ENCODE data around the gene MYBPC2.
"Not testable (repeated sequence)": the region's sequence is repeated elsewhere in the genome, so short reads cannot be mapped to it uniquely, and the experiment has no call there.

Gene MYBPC2

DNA sequence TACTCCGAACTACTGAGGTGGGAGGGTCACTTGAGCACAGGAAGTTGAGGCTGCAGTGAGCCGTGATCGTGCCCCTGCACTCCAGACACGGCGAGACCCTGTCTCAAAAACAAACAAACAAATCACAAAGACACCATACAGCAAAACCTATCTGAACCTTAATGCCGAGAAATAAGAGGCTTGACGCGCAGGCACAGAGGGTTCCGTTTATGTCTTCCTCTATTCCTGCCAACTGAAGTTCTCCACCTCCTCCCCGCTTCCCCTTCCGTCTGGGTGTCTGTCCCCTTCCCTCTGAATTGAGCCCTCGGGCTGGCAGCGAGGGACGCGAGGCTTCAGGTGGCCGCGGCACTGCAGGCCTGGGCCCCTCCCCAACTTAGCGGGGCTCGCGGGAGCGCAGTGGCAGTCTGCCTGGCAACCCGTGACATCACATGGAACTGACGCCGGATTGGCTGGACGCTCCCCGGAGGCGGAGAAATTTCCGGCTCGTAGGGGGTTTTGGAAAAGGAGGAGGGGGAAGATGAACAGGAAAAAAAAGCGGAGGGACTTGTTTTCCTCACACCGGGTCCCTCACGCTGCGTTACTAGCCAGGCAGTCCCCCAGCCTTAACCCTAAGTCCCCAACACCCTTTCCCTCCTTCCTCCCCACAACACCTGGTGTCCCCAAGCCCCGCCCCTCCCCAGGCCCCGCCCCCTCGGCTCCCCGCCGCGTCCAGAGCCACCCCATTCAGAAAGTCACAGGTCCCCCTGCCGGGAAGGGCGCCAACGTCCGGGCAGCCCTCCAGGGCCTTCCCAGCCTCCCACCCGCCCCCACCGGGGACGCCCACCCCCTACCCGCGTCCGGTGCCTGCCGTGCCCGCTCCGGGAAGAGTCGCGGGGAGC lies 1.1 kb upstream of the MYBPC2 start:
- Histone ChIP-seq H3K4me1 (ENCODE audit: insufficient read depth, insufficient read length) (peaks cover 7% of the 10 kb centered on the region), H3K36me3 (ENCODE audit: insufficient read depth, insufficient read length, low read length) (no peaks in the 10 kb centered on the region), H3K9me3 (ENCODE audit: insufficient read depth, low read length) (no peaks in the 10 kb centered on the region), H3K27me3 (ENCODE audit: insufficient read depth, insufficient read length) (no peaks in the 10 kb centered on the region), H3K4me3 (ENCODE audit: insufficient read length, low read depth) (peak overlapping the region; percentile 47), H3K9ac (ENCODE audit: insufficient read length, low read depth) (peak overlapping the region; percentile 74)
- DNase-seq (ENCODE audit: low read depth, low spot score): peak; percentile 56
- TF ChIP-seq ZNF274 (IDR thresholded peaks at IDR 0.05; ENCODE audit: low read depth, low read length) (no peak), SUZ12 (IDR thresholded peaks at IDR 0.05; ENCODE audit: extremely low read depth, insufficient read depth, insufficient read length) (no peak), YY1 (IDR thresholded peaks at IDR 0.05; ENCODE audit: insufficient read depth, insufficient read length) (no peak)

DNA sequence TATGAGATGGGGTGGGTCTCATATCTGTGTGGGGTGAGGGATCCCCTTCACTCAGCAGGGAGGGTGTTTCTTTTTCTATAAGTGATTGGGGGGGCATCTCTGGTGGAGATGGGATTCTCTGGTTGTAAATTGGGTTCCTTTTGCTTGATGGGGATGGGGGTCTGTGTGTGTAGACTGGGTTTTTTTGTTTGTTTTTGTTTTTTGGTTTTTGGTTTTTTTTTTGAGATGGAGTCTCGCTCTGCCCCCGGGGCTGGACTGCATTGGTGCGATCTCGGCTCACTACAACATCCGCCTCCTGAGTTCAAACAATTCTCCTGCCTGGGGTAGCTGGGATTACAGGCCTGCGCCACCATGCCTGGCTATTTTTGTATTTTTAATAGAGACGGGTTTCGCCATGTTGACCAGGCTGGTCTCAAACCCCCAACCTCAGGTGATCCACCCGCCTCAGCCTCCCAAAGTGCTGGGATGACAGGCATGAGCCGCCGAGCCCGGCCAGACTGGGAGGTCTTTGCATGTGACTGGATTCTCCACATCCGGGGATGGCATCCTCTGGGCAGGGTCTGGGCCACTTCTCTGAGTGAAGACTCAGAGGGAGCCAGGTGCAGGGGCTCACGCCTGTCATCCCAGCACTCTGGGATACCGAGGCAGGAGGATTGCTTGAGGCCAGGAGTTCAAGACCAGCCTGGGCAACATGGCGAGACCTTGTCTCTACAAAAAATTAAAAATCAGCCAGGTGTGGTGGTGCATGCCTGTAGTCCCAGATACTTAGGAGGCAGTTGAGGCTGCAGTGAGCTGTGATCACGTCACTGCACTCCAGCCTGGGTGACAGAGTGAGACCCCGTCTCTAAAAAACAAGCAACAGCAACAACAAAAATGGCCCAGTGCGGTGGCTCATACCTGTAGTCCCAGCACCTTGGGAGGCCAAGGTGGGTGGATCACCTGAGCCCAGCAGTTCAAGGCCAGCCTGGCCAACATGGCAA lies 799 bp downstream of the MYBPC2 start:
- H3K4me3 ChIP-seq (ENCODE audit: insufficient read length, low read depth): no peak overlapping the region
- TF ChIP-seq ZNF274 (IDR thresholded peaks at IDR 0.05; ENCODE audit: low read depth, low read length): no peak
- TF ChIP-seq YY1 (IDR thresholded peaks at IDR 0.05; ENCODE audit: insufficient read depth, insufficient read length): no peak
- TF ChIP-seq SUZ12 (IDR thresholded peaks at IDR 0.05; ENCODE audit: extremely low read depth, insufficient read depth, insufficient read length): no peak
- H3K4me1 ChIP-seq (ENCODE audit: insufficient read depth, insufficient read length): peaks cover 7% of the 10 kb centered on the region
- no peaks in the 10 kb centered on the region for H3K27me3 ChIP-seq (ENCODE audit: insufficient read depth, insufficient read length)
- no peaks in the 10 kb centered on the region for H3K36me3 ChIP-seq (ENCODE audit: insufficient read depth, insufficient read length, low read length)
- H3K9ac ChIP-seq (ENCODE audit: insufficient read length, low read depth): no peak overlapping the region
- no peaks in the 10 kb centered on the region for H3K9me3 ChIP-seq (ENCODE audit: insufficient read depth, low read length)
- no peak for DNase-seq (ENCODE audit: low read depth, low spot score)

DNA sequence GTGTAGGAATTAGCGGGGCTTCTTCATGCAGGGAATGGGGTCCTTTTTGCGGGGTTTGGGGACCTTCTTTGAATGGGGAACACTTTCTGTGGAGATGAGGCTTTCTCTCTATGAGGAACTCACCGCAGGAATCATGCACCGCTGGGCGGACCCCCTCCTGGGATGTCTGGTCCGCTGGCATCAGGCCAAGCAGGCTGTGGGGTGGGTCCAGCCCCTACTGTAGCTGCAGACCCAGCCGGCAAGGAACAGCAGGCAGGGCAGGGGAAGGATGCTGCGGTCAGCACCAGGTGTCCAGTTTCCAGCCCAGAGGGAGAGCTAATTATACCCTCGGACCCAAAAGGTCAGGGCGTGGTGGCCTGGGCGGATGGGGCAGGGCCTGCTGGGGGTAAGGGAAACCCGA lies 1.8 kb downstream of the MYBPC2 start:
- Histone ChIP-seq H3K27me3 (ENCODE audit: insufficient read depth, insufficient read length) (no peaks in the 10 kb centered on the region), H3K4me1 (ENCODE audit: insufficient read depth, insufficient read length) (peaks cover 7% of the 10 kb centered on the region), H3K4me3 (ENCODE audit: insufficient read length, low read depth) (no peak overlapping the region), H3K9me3 (ENCODE audit: insufficient read depth, low read length) (no peaks in the 10 kb centered on the region), H3K36me3 (ENCODE audit: insufficient read depth, insufficient read length, low read length) (no peaks in the 10 kb centered on the region), H3K9ac (ENCODE audit: insufficient read length, low read depth) (no peak overlapping the region)
- DNase-seq (ENCODE audit: low read depth, low spot score): no peak
- TF ChIP-seq SUZ12 (IDR thresholded peaks at IDR 0.05; ENCODE audit: extremely low read depth, insufficient read depth, insufficient read length) (no peak), YY1 (IDR thresholded peaks at IDR 0.05; ENCODE audit: insufficient read depth, insufficient read length) (no peak), ZNF274 (IDR thresholded peaks at IDR 0.05; ENCODE audit: low read depth, low read length) (no peak)

DNA sequence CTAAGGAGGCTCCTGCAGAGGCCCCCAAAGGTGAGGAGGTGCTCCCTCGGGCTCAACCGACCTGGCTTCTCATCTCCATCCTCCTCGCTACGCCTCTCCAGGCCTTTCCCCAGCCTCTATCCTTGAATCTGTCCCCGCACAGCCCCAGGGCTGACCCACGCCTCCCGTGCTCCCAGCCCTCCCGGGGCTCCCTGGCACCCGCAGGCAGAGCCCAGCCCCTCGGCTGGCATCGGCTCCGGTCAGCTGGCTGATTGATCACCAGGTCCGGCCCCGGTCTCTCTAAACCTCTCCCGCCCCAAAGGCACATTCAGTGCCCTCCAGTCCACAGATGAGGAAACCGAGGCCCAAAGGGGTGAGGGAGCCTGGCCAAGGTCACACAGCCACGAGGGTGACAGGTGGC lies 2.5 kb downstream of the MYBPC2 start:
- Histone ChIP-seq H3K4me1 (ENCODE audit: insufficient read depth, insufficient read length) (peaks cover 7% of the 10 kb centered on the region), H3K4me3 (ENCODE audit: insufficient read length, low read depth) (no peak overlapping the region), H3K36me3 (ENCODE audit: insufficient read depth, insufficient read length, low read length) (no peaks in the 10 kb centered on the region), H3K9ac (ENCODE audit: insufficient read length, low read depth) (no peak overlapping the region), H3K9me3 (ENCODE audit: insufficient read depth, low read length) (no peaks in the 10 kb centered on the region), H3K27me3 (ENCODE audit: insufficient read depth, insufficient read length) (no peaks in the 10 kb centered on the region)
- no peak for DNase-seq (ENCODE audit: low read depth, low spot score)
- TF ChIP-seq SUZ12 (IDR thresholded peaks at IDR 0.05; ENCODE audit: extremely low read depth, insufficient read depth, insufficient read length) (no peak), YY1 (IDR thresholded peaks at IDR 0.05; ENCODE audit: insufficient read depth, insufficient read length) (no peak), ZNF274 (IDR thresholded peaks at IDR 0.05; ENCODE audit: low read depth, low read length) (no peak)

DNA sequence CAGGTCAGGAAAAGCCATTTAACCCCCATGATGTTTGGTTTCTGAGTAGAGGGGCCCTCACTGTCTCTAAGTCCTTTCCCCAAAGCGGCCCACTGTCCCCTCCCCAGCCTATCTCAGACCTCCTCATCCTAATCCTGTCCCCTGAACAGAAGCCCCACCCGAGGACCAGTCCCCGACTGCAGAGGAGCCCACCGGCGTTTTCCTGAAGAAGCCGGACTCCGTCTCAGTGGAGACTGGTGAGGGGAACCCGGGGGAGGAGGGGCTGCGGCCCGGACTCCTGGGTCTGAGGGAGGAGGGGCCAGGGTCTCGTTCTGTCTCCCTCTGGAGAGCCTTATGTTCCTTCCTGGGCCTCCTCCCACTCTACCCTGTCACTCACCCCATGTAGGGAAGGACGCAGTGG lies 2.9 kb downstream of the MYBPC2 start:
- peaks cover 7% of the 10 kb centered on the region for H3K4me1 ChIP-seq (ENCODE audit: insufficient read depth, insufficient read length)

DNA sequence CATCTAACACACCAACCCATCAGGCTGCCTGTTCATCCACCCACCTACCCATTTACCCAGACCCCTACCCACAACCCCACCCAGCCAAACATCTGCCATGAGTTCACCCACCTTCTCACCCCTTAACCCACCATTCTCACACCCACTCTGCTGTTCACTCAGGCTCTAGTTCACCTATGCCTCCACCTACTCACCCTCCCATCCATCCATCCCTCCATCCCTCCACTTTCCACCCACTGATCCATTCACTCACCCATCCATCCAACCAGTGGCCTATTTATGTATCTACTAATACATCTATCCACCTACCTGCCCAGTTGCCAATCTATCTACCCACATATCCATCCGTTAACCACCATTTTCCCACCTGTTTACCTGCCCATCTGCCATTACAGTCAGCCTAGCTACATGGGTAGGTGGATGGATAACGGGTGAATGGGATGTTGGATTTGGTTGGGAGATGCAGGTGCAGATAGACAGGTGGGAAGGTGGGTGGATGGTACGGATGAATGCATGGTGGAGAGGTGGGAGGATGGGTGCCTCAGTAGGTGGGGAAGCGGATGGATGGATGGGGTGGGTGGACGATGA lies 5.3 kb downstream of the MYBPC2 start:
- H3K27me3 ChIP-seq (ENCODE audit: insufficient read depth, insufficient read length): no peaks in the 10 kb centered on the region
- TF ChIP-seq ZNF274 (IDR thresholded peaks at IDR 0.05; ENCODE audit: low read depth, low read length): no peak
- TF ChIP-seq YY1 (IDR thresholded peaks at IDR 0.05; ENCODE audit: insufficient read depth, insufficient read length): no peak
- TF ChIP-seq SUZ12 (IDR thresholded peaks at IDR 0.05; ENCODE audit: extremely low read depth, insufficient read depth, insufficient read length): no peak
- no peak overlapping the region for H3K4me3 ChIP-seq (ENCODE audit: insufficient read length, low read depth)
- H3K9me3 ChIP-seq (ENCODE audit: insufficient read depth, low read length): no peaks in the 10 kb centered on the region
- peaks cover 7% of the 10 kb centered on the region for H3K4me1 ChIP-seq (ENCODE audit: insufficient read depth, insufficient read length)
- no peak for DNase-seq (ENCODE audit: low read depth, low spot score)
- no peaks in the 10 kb centered on the region for H3K36me3 ChIP-seq (ENCODE audit: insufficient read depth, insufficient read length, low read length)
- no peak overlapping the region for H3K9ac ChIP-seq (ENCODE audit: insufficient read length, low read depth)

More for the DNA sequence above, 2.9 kb downstream of the MYBPC2 start:
- no peak for DNase-seq (ENCODE audit: low read depth, low spot score)
- Histone ChIP-seq H3K36me3 (ENCODE audit: insufficient read depth, insufficient read length, low read length) (no peaks in the 10 kb centered on the region), H3K9ac (ENCODE audit: insufficient read length, low read depth) (no peak overlapping the region), H3K27me3 (ENCODE audit: insufficient read depth, insufficient read length) (no peaks in the 10 kb centered on the region), H3K9me3 (ENCODE audit: insufficient read depth, low read length) (no peaks in the 10 kb centered on the region), H3K4me3 (ENCODE audit: insufficient read length, low read depth) (no peak overlapping the region)
- TF ChIP-seq SUZ12 (IDR thresholded peaks at IDR 0.05; ENCODE audit: extremely low read depth, insufficient read depth, insufficient read length) (no peak), ZNF274 (IDR thresholded peaks at IDR 0.05; ENCODE audit: low read depth, low read length) (no peak), YY1 (IDR thresholded peaks at IDR 0.05; ENCODE audit: insufficient read depth, insufficient read length) (no peak)

DNA sequence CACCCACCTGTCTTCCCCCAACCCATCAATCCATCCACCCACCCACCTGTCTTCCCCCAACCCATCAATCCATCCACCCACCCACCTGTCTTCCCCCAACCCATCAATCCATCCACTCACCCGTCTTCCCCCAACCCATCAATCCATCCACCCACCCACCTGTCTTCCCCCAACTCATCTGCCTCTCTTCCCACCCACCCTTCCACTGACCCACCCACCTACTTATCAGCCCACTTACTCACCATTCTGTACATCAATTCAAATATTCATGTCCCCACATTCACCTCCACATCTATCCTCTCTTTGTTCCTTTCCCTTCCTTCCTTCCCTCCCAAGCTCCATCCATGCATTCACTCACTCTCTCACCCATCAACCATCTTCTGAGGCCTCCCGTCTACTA lies 6.4 kb downstream of the MYBPC2 start:
- H3K9ac ChIP-seq (ENCODE audit: insufficient read length, low read depth); H3K27me3 ChIP-seq (ENCODE audit: insufficient read depth, insufficient read length); H3K4me1 ChIP-seq (ENCODE audit: insufficient read depth, insufficient read length); H3K9me3 ChIP-seq (ENCODE audit: insufficient read depth, low read length); DNase-seq (ENCODE audit: low read depth, low spot score); H3K4me3 ChIP-seq (ENCODE audit: insufficient read length, low read depth); H3K36me3 ChIP-seq (ENCODE audit: insufficient read depth, insufficient read length, low read length): not testable (repeated sequence)

All from NT2/D1 (cell line).